Suprapubic skin (tissue), 4 donors: Measurements from ENCODE around the gene TNFAIP8L1. TPM values are rescaled to one million over a fixed set of nuclear protein-coding genes. Genes with fewer than 3 reads are reported as not detected.

ENCODE experiments used
- DNase-seq, 2 donors: peaks; one replicate each; pipeline ENCODE4 v3.0.0-alpha.2; 2019; ENCODE audit warnings: low spot score in 2 of 2
- H3K27ac ChIP-seq: fragments of 200-600 bp; sonication (generic); one replicate; pipeline ENCODE4 v1.5.1; 2019
- H3K27me3 ChIP-seq: fragments of 200-600 bp; sonication (generic); one replicate; pipeline ENCODE4 v1.5.1; 2019
- H3K36me3 ChIP-seq: fragments of 200-600 bp; sonication (generic); one replicate; pipeline ENCODE4 v1.5.1; 2019
- H3K4me1 ChIP-seq: fragments of 200-600 bp; sonication (generic); one replicate; pipeline ENCODE4 v1.5.1; 2019
- H3K4me3 ChIP-seq: fragments of 200-600 bp; sonication (generic); one replicate; pipeline ENCODE4 v1.5.1; 2019; ENCODE audit warnings: mild to moderate bottlenecking
- H3K9me3 ChIP-seq: fragments of 200-600 bp; sonication (generic); one replicate; pipeline ENCODE4 v1.5.1; 2019
- EP300 ChIP-seq: sonication (generic); formaldehyde crosslinking; IDR thresholded peaks from one replicate; pipeline ENCODE4 v1.6.1; 2017; ENCODE audit warnings: antibody characterized with exemption
- POLR2A ChIP-seq, 2 donors: fragments of 450-650 bp; IDR thresholded peaks; one replicate each; pipeline ENCODE4 v1.6.1; 2017; ENCODE audit warnings: antibody characterized with exemption in 2 of 2, mild to moderate bottlenecking in 2 of 2, moderate library complexity in 2 of 2
- POLR2AphosphoS5 ChIP-seq, 3 donors: sonication (generic); formaldehyde crosslinking; IDR thresholded peaks; one replicate each; pipeline ENCODE4 v1.6.1; 2017; ENCODE audit warnings: antibody characterized with exemption in 3 of 3
- WGBS: methylation state at CpG from one replicate; pipeline ENCODE4 v1.1.5; 2018; 5-methylcytosine and 5-hydroxymethylcytosine counted together
- total RNA-seq, 4 donors: library from RNA; depleted of rRNA; stranded (reverse); fragments of >200 nt; gene quantifications; one replicate each; pipeline ENCODE4 v1.1.0, GENCODE V29; 2016
- TF ChIP-seq, protein P1 (sequence below), 2 donors: fragments of 200-600 bp in 1 of 2; fragments of 450-650 bp in 1 of 2; sonication (generic) in 1 of 2; IDR thresholded peaks; one replicate each; pipeline ENCODE4 v1.5.1; 2016 to 2019; ENCODE audit warnings: antibody characterized with exemption in 2 of 2, mild to moderate bottlenecking in 1 of 2, moderate library complexity in 1 of 2

The TNFAIP8L1 gene
- total RNA-seq, 4 donors from 2014 or later: 4.8 to 8.3 (median 7.0) TPM

GRCh38 chr19:4613254-4613751 lies 26.0 kb upstream of the TNFAIP8L1 start:
- no peaks in the 10 kb centered on the region for H3K36me3 ChIP-seq
- WGBS: 92% methylated on average over 8 of the region's 8 CpGs
- H3K4me1 ChIP-seq: peaks cover 7% of the 10 kb centered on the region
- TF ChIP-seq, protein P1, sequence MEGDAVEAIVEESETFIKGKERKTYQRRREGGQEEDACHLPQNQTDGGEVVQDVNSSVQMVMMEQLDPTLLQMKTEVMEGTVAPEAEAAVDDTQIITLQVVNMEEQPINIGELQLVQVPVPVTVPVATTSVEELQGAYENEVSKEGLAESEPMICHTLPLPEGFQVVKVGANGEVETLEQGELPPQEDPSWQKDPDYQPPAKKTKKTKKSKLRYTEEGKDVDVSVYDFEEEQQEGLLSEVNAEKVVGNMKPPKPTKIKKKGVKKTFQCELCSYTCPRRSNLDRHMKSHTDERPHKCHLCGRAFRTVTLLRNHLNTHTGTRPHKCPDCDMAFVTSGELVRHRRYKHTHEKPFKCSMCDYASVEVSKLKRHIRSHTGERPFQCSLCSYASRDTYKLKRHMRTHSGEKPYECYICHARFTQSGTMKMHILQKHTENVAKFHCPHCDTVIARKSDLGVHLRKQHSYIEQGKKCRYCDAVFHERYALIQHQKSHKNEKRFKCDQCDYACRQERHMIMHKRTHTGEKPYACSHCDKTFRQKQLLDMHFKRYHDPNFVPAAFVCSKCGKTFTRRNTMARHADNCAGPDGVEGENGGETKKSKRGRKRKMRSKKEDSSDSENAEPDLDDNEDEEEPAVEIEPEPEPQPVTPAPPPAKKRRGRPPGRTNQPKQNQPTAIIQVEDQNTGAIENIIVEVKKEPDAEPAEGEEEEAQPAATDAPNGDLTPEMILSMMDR (IDR thresholded peaks at IDR 0.05): no peak
- TF ChIP-seq POLR2AphosphoS5 (IDR thresholded peaks at IDR 0.05) (no peak), POLR2A (IDR thresholded peaks at IDR 0.05) (no peak), EP300 (no peak)
- H3K27me3 ChIP-seq: peaks cover 11% of the 10 kb centered on the region
- no peak for DNase-seq
- no peaks in the 10 kb centered on the region for H3K9me3 ChIP-seq
- H3K27ac ChIP-seq: no peak overlapping the region
- no peak overlapping the region for H3K4me3 ChIP-seq

DNA sequence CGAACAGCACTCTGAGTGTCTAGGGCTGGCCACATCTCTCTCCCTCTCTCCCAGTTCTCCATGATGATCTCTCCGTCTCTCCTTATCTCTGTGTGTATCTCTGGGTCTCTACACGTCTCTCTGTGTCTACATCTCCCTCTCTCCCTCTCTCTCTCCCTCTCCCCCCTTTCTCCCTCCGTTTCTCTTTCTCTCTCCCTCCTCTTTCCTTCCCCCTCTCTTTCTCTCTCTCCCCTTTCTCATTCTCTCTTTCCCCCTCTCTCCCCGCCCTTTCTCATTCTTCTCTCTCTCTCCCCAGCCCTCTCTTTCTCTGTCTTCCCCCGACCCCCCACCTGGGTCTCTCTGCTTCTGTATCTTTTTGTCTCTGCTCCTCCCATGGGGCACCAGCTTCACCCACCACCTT lies 21.3 kb upstream of the TNFAIP8L1 start:
- Histone ChIP-seq H3K27me3 (peaks cover 28% of the 10 kb centered on the region), H3K4me3 (no peak overlapping the region), H3K36me3 (no peaks in the 10 kb centered on the region), H3K27ac (no peak overlapping the region), H3K9me3 (no peaks in the 10 kb centered on the region), H3K4me1 (no peaks in the 10 kb centered on the region)
- TF ChIP-seq EP300: no peak
- TF ChIP-seq, protein P1 (IDR thresholded peaks at IDR 0.05): no peak
- TF ChIP-seq POLR2A (IDR thresholded peaks at IDR 0.05): no peak
- TF ChIP-seq POLR2AphosphoS5 (IDR thresholded peaks at IDR 0.05): no peak
- no peak for DNase-seq
- WGBS: 53% methylated on average over 6 of the region's 6 CpGs

GRCh38 chr19:4619668-4620294 lies 19.5 kb upstream of the TNFAIP8L1 start:
- H3K36me3 ChIP-seq: no peaks in the 10 kb centered on the region
- 73% methylated on average over 16 of the region's 17 CpGs for WGBS
- H3K27me3 ChIP-seq: peaks cover 33% of the 10 kb centered on the region
- DNase-seq: no peak
- H3K4me3 ChIP-seq: no peak overlapping the region
- no peaks in the 10 kb centered on the region for H3K4me1 ChIP-seq
- no peaks in the 10 kb centered on the region for H3K9me3 ChIP-seq
- no peak overlapping the region for H3K27ac ChIP-seq
- TF ChIP-seq POLR2AphosphoS5 (IDR thresholded peaks at IDR 0.05): no peak
- no peak for TF ChIP-seq EP300

DNA sequence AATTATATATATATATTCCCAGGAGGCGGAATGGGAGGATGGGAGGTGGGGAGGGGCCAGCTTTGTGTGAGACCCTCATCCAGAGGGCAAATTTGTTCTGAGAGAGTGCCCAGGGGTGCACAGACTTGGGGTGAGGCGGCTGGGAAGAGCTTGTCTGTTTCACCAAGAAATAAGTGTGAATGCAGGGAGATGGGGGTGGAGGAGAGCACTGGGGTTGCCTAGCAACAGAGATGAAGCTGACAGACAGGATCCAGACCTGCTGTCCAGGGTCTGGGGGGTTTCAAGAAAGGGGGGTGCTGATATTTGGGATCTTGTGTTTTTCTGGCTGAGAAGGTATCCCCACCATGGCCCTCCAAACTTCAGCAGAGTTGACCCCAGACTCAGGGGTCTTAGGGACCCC lies 18.6 kb upstream of the TNFAIP8L1 start:
- TF ChIP-seq EP300: no peak
- no peak for TF ChIP-seq POLR2A (IDR thresholded peaks at IDR 0.05)
- TF ChIP-seq, protein P1 (IDR thresholded peaks at IDR 0.05): no peak
- TF ChIP-seq POLR2AphosphoS5 (IDR thresholded peaks at IDR 0.05): no peak
- Histone ChIP-seq H3K27me3 (peaks cover 33% of the 10 kb centered on the region), H3K9me3 (no peaks in the 10 kb centered on the region), H3K4me1 (no peaks in the 10 kb centered on the region), H3K27ac (no peak overlapping the region), H3K4me3 (no peak overlapping the region), H3K36me3 (no peaks in the 10 kb centered on the region)
- no peak for DNase-seq
- 54% methylated on average over 2 of the region's 2 CpGs for WGBS

GRCh38 chr19:4622695-4623421 lies 16.5 kb upstream of the TNFAIP8L1 start:
- Histone ChIP-seq H3K27ac (no peak overlapping the region), H3K4me3 (no peak overlapping the region), H3K9me3 (no peaks in the 10 kb centered on the region), H3K36me3 (no peaks in the 10 kb centered on the region), H3K4me1 (no peaks in the 10 kb centered on the region), H3K27me3 (peaks cover 31% of the 10 kb centered on the region)
- no peak for TF ChIP-seq POLR2A (IDR thresholded peaks at IDR 0.05)
- TF ChIP-seq POLR2AphosphoS5 (IDR thresholded peaks at IDR 0.05): no peak
- TF ChIP-seq, protein P1 (IDR thresholded peaks at IDR 0.05): no peak
- no peak for TF ChIP-seq EP300
- 37% methylated on average over 12 of the region's 12 CpGs for WGBS
- DNase-seq: no peak
